PC-9 (cell line): Measurements from ENCODE around the gene FGF19. TPM values are rescaled to one million over a fixed set of nuclear protein-coding genes. Genes with fewer than 3 reads are reported as not detected.

Experiments
- BruUV-seq: library from RNA; stranded (reverse); fragments of 400-500 nt; replicated peaks from 2 replicates; lab custom pipeline; 2021; lab: Mats Ljungman, UMichigan
- CTCF ChIA-PET: fragments of 300-600 bp; sonication (Branson Sonifier 250); formaldehyde crosslinking; loops from one replicate; lab custom pipeline; 2022; ENCODE audit warnings: antibody characterized with exemption; lab: Charles Lee
- POLR2A ChIA-PET: fragments of 300-600 bp; sonication (Branson Sonifier 250); formaldehyde crosslinking; loops from one replicate; lab custom pipeline; 2022; ENCODE audit warnings: antibody characterized with exemption; ENCODE audit not compliant: unreplicated experiment; lab: Charles Lee
- DNase-seq, 2 experiments: peaks; one replicate each; pipeline versions ENCODE4 v3.0.0 to v3.0.0-alpha.2; 2015 to 2022; ENCODE audit warnings: mixed read lengths in 1 of 2
- H2AFZ ChIP-seq: fragments of 200-600 bp; sonication (generic); 2 replicates; pipeline ENCODE4 v1.8.1; 2017; ENCODE audit warnings: antibody characterized with exemption
- H3F3A ChIP-seq: fragments of 200-600 bp; sonication (generic); 2 replicates; pipeline ENCODE4 v1.8.1; 2017; ENCODE audit warnings: antibody characterized with exemption, mild to moderate bottlenecking, low read depth; ENCODE audit not compliant: insufficient read depth
- H3K27ac ChIP-seq: fragments of 200-600 bp; sonication (generic); 2 replicates; pipeline ENCODE4 v1.6.1; 2016; ENCODE audit warnings: mixed run types
- H3K27me3 ChIP-seq: fragments of 200-600 bp; sonication (generic); 2 replicates; pipeline ENCODE4 v1.6.1; 2016; ENCODE audit warnings: low read depth, mixed run types; ENCODE audit not compliant: insufficient read depth
- H3K36me3 ChIP-seq: fragments of 200-600 bp; sonication (generic); 2 replicates; pipeline ENCODE4 v1.6.1; 2016; ENCODE audit warnings: low read depth, mixed run types
- H3K4me1 ChIP-seq: fragments of 200-600 bp; sonication (generic); replicated peaks from 2 replicates; pipeline ENCODE4 v1.6.1; 2016; ENCODE audit warnings: mixed run types; ENCODE audit not compliant: insufficient read depth
- H3K4me2 ChIP-seq: fragments of 200-600 bp; sonication (generic); 2 replicates; pipeline ENCODE4 v1.6.1; 2017; ENCODE audit warnings: mixed run types
- H3K4me3 ChIP-seq: fragments of 200-600 bp; sonication (generic); 2 replicates; pipeline ENCODE4 v1.6.1; 2016; ENCODE audit warnings: mixed run types
- H3K79me2 ChIP-seq: fragments of 200-600 bp; sonication (generic); 2 replicates; pipeline ENCODE4 v1.6.1; 2017; ENCODE audit warnings: low read depth, mixed run types
- H3K9me2 ChIP-seq: fragments of 200-600 bp; sonication (generic); 2 replicates; pipeline ENCODE4 v1.8.1; 2017; ENCODE audit warnings: mild to moderate bottlenecking; ENCODE audit not compliant: insufficient read depth
- H3K9me3 ChIP-seq: fragments of 200-600 bp; sonication (generic); 2 replicates; pipeline ENCODE4 v1.8.1; 2016; ENCODE audit warnings: low read depth; ENCODE audit not compliant: insufficient read depth
- H4K20me1 ChIP-seq: fragments of 200-600 bp; sonication (generic); 2 replicates; pipeline ENCODE4 v1.8.1; 2017; ENCODE audit not compliant: insufficient read depth
- EZH2 ChIP-seq: fragments of 200-600 bp; sonication (generic); IDR thresholded peaks from 2 replicates; pipeline ENCODE4 v1.8.0; 2017; ENCODE audit warnings: antibody characterized with exemption, low read depth
- intact Hi-C: fragments of 100-400 bp; cut with micrococcal nuclease; formaldehyde crosslinking; loops from one replicate; pipeline ENCODE4 v1.10.0; 2022; ENCODE audit not compliant: unreplicated experiment
- total RNA-seq: library from RNA; stranded (reverse); gene quantifications from 2 replicates; pipeline ENCODE4 v1.2.3, GENCODE V29; 2021
- TF ChIP-seq, protein P1 (sequence below): fragments of 200-600 bp; sonication (generic); conservative IDR thresholded peaks from 2 replicates; pipeline ENCODE4 v1.6.1; 2017; ENCODE audit warnings: mixed run types, antibody characterized with exemption, mild to moderate bottlenecking, moderate library complexity

FGF19 gene
- total RNA-seq, 1 experiment from 2014 or later, result 2.0 TPM

- Histone ChIP-seq H2AFZ (no peak overlapping the region), H3K4me3 (no peak overlapping the region), H3K36me3 (no peaks in the 10 kb centered on the region), H3K4me1 (no peaks in the 10 kb centered on the region; the same call in 1 of the 2 replicates), H3K79me2 (no peaks in the 10 kb centered on the region), H3K27ac (no peak overlapping the region), H4K20me1 (no peaks in the 10 kb centered on the region), H3K9me3 (no peaks in the 10 kb centered on the region; the same call in 1 of the 2 replicates), H3F3A (no peaks in the 10 kb centered on the region), H3K4me2 (no peak overlapping the region), H3K27me3 (no peaks in the 10 kb centered on the region), H3K9me2 (no peaks in the 10 kb centered on the region)
- intact Hi-C loops, result no loop called here
- BruUV-seq, result no TSS peak
- TF ChIP-seq, protein P1, sequence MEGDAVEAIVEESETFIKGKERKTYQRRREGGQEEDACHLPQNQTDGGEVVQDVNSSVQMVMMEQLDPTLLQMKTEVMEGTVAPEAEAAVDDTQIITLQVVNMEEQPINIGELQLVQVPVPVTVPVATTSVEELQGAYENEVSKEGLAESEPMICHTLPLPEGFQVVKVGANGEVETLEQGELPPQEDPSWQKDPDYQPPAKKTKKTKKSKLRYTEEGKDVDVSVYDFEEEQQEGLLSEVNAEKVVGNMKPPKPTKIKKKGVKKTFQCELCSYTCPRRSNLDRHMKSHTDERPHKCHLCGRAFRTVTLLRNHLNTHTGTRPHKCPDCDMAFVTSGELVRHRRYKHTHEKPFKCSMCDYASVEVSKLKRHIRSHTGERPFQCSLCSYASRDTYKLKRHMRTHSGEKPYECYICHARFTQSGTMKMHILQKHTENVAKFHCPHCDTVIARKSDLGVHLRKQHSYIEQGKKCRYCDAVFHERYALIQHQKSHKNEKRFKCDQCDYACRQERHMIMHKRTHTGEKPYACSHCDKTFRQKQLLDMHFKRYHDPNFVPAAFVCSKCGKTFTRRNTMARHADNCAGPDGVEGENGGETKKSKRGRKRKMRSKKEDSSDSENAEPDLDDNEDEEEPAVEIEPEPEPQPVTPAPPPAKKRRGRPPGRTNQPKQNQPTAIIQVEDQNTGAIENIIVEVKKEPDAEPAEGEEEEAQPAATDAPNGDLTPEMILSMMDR, result no peak
- no peak for TF ChIP-seq EZH2
- DNase-seq, result no peak
- POLR2A ChIA-PET, result no interaction called here
- CTCF ChIA-PET, result no interaction called here
Measured at GRCh38 chr11:69734841-69735240, 31.0 kb upstream of the FGF19 start.

GRCh38 chr11:69734367-69734766, 30.5 kb upstream of the FGF19 start:
- Histone ChIP-seq H3K9me3 (no peaks in the 10 kb centered on the region; the same call in 1 of the 2 replicates), H4K20me1 (no peaks in the 10 kb centered on the region), H3K4me2 (no peak overlapping the region), H3K9me2 (no peaks in the 10 kb centered on the region), H3K79me2 (no peaks in the 10 kb centered on the region), H2AFZ (no peak overlapping the region), H3F3A (no peaks in the 10 kb centered on the region), H3K27ac (no peak overlapping the region), H3K27me3 (no peaks in the 10 kb centered on the region), H3K36me3 (no peaks in the 10 kb centered on the region), H3K4me1 (no peaks in the 10 kb centered on the region; the same call in 1 of the 2 replicates), H3K4me3 (no peak overlapping the region)
- TF ChIP-seq, protein P1, result no peak
- no peak for TF ChIP-seq EZH2
- CTCF ChIA-PET, result no interaction called here
- no peak for DNase-seq
- intact Hi-C loops, result no loop called here
- POLR2A ChIA-PET, result no interaction called here
- BruUV-seq, result no TSS peak

DNA sequence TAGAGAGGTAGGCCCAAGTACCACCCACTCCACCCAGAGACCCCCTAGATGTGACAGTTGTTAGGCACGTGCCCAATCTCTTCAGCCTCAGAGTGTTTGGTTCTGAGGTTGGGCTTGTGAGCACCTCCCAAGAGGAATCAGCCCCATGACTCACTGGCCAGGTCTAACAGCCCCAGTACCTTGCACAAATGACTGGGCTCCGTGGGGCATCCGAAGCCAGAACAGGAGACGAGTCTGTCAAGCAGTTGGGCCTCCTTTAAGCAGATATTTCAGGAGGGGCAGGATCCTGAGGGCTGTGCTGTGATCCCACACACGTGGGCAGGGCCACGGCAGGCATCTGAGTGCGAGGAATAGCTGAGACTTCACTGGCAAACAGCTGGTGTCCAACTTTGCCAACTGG, 29.1 kb upstream of the FGF19 start:
- ChIA-PET POLR2A (no interaction called here), CTCF (no interaction called here)
- Histone ChIP-seq H3K4me2 (no peak overlapping the region), H3K9me2 (no peaks in the 10 kb centered on the region), H4K20me1 (no peaks in the 10 kb centered on the region), H3F3A (no peaks in the 10 kb centered on the region), H2AFZ (no peak overlapping the region), H3K27me3 (no peaks in the 10 kb centered on the region), H3K9me3 (no peaks in the 10 kb centered on the region), H3K36me3 (no peaks in the 10 kb centered on the region), H3K4me1 (no peaks in the 10 kb centered on the region; the same call in 1 of the 2 replicates), H3K27ac (no peak overlapping the region), H3K4me3 (no peak overlapping the region), H3K79me2 (no peaks in the 10 kb centered on the region)
- BruUV-seq, result no TSS peak
- intact Hi-C loops, result no loop called here
- TF ChIP-seq, protein P1, result no peak
- DNase-seq, result no peak
